GM06990 (cell line): ENCODE measurements around the gene AFAP1.

Experiments used
- DNase-seq: peaks from one replicate; pipeline ENCODE4 v3.0.0-alpha.2; 2011; ENCODE audit not compliant: insufficient read length; ENCODE audit errors: extremely low read depth
- H3K27me3 ChIP-seq: replicated peaks from 2 replicates; pipeline ENCODE4 v1.6.0; 2011; ENCODE audit warnings: low read length; ENCODE audit not compliant: control insufficient read depth, insufficient read depth
- H3K36me3 ChIP-seq: 2 replicates; pipeline ENCODE4 v1.5.1; 2011; ENCODE audit warnings: low read length; ENCODE audit not compliant: control insufficient read depth, insufficient read depth
- H3K4me3 ChIP-seq: replicated peaks from 2 replicates; pipeline ENCODE4 v1.5.1; 2011; ENCODE audit warnings: low read depth, mild to moderate bottlenecking, control low read depth, low read length
- CTCF ChIP-seq: IDR thresholded peaks from 2 replicates; pipeline ENCODE4 v1.5.1; 2011; ENCODE audit warnings: low read length, control low read depth, mild to moderate bottlenecking, inconsistent platforms; ENCODE audit not compliant: insufficient read depth, poor library complexity, severe bottlenecking

Gene AFAP1

DNA sequence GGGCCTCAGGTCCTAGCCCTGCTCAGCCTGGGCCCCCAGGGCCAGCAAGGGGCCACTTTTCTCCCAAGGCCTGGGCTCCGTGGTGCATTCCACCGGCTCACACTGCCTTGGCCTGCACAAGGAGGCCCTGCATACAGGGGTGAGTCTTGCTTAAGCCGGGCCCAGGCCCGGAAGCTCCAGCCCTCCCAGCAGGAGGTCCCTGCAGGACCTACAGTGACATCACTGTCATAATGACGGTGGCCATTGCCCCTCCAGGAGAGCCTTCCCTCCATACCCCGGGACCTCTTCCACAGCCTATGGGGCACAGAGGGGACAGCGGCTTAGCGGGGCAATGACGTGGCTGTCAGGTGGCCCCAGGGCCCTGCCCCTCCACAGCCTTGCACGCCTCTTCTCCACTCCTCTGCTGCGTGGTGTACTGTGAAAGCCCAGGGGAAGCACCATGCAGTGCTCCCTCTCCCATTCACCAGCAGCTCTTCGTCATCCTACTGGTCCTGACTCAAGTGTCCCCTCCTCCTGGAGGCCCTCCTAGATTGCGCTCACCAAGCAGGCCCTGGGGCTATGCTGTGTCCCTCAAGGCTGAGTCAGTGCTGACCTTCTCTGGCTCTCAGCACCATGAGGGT lies 32.3 kb upstream of the AFAP1 start:
- DNase-seq: no peak
- H3K36me3 ChIP-seq: no peaks in the 10 kb centered on the region
- no peak overlapping the region for H3K4me3 ChIP-seq
- TF ChIP-seq CTCF: no peak
- no peaks in the 10 kb centered on the region for H3K27me3 ChIP-seq

DNA sequence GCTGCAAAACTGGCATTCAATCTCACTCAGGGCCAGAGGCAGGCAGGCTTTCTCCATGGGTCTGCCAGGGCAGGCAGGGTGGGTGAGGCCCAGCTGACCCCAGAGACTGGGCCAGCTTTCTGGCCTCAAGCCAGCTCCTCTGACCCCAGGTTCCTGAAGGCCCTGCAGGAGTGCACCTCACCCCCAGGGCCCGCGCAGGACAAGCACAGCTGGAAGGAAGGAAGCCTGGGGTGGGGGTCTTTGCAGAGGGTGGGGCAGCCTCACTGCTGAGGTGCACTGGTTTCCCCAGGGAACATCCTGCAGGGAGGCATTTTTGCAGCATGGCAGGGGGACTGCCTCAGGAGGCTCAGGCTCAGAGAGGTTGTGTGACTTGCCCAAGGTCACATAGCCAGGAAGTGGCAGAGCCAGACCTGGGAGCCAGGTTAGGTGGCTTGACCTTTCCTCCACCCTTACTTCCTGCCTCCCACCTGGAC lies 31.5 kb upstream of the AFAP1 start:
- no peak overlapping the region for H3K4me3 ChIP-seq
- H3K27me3 ChIP-seq: no peaks in the 10 kb centered on the region
- no peaks in the 10 kb centered on the region for H3K36me3 ChIP-seq
- no peak for TF ChIP-seq CTCF
- no peak for DNase-seq

GRCh38 chr4:7970361-7970946 lies 30.8 kb upstream of the AFAP1 start:
- no peak for DNase-seq
- Histone ChIP-seq H3K36me3 (no peaks in the 10 kb centered on the region), H3K27me3 (no peaks in the 10 kb centered on the region), H3K4me3 (peak overlapping the region; percentile 48)
- no peak for TF ChIP-seq CTCF

- no peak for DNase-seq
- Histone ChIP-seq H3K36me3 (no peaks in the 10 kb centered on the region), H3K27me3 (no peaks in the 10 kb centered on the region), H3K4me3 (no peak overlapping the region)
- no peak for TF ChIP-seq CTCF
These were observed 28.7 kb upstream of the AFAP1 start for GRCh38 chr4:7968262-7968896.

DNA sequence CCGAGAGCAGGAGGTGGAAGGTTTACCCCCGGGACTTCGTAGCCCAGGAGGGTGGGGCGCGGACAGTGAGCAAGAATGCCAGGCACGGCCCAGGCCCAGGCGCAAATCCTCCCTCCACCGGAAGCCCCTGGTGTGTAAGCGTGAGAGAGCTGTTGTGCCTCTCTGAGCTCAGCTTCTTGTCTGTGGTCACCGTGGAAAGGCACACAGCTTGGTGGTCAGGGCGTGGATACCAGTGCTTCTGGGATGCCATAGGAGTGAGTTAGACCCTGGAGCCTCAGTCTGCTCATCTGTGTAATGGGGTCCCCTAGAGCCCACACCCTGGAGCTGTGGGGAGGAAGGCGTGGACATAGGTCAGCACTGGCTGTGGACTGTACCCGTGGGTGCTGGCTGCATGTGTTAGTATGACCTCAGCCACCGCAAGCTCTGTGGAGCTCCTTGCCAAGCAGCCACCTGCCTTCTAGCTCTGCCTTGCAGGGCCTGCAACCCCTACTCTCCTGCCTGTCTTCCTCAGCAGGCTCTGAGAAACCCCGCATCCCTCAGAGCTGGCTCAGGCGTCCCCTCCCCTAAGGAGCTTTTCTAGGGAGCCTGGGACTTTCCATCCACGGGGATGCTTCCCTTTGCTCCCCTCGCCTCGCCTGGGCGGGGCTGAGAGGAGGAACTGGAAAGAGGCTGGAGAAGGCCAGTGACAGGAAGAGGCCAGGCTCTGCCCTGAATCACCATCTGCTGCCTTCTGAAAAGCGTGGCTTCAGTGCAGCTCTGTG lies 28.0 kb upstream of the AFAP1 start:
- Histone ChIP-seq H3K27me3 (no peaks in the 10 kb centered on the region), H3K4me3 (no peak overlapping the region), H3K36me3 (no peaks in the 10 kb centered on the region)
- no peak for DNase-seq
- no peak for TF ChIP-seq CTCF
